ENCODE measurements around the gene IPO11. TPM values are rescaled to one million over a fixed set of nuclear protein-coding genes. Genes with fewer than 3 reads are reported as not detected.
A peak's percentile ranks its signal among the peaks of the same experiment; 100 is the strongest.

IPO11 gene
- total and polyA plus RNA-seq, 7 experiments from 2014 or later: 5.9 to 29.0 (median 23.2) TPM

GRCh38 chr5:62584391-62584790 is 171.8 kb downstream of the IPO11 start:
- no peak overlapping the region for H3K4me3 ChIP-seq (ENCODE audit: low read length)
- Mint-ChIP-seq H3K27ac (peak overlapping the region in 2 of 9 donors; percentile 0 to 3), H3K36me3 (peaks cover 8 to 41% (median 26%) of the 10 kb centered on the region in 5 donors), H3K27me3 (no peaks in the 10 kb centered on the region), H3K9me3 (peaks cover 0 to 3% (median 0%) of the 10 kb centered on the region in 11 donors), H3K4me1 (peaks cover 16 to 60% (median 43%) of the 10 kb centered on the region in 7 donors), H3K4me3 (no peak overlapping the region)
- intact Hi-C loops (cut with micrococcal nuclease): no loop called here
- H3K36me3 ChIP-seq (ENCODE audit: control insufficient read depth in 2 of 3, insufficient read depth in 3 of 3, low read length in 3 of 3): no peaks in the 10 kb centered on the region
- H3K4me1 ChIP-seq (ENCODE audit: control insufficient read depth in 2 of 2, insufficient read depth in 2 of 2, low read length in 2 of 2): peaks cover 0 to 5% of the 10 kb centered on the region in 2 donors
- H3K27me3 ChIP-seq (ENCODE audit: control insufficient read depth in 2 of 2, insufficient read depth in 2 of 2, low read length in 2 of 2): no peaks in the 10 kb centered on the region
- no peak overlapping the region for H3K27ac ChIP-seq (ENCODE audit: low read depth, low read length)
- POLR2A ChIA-PET: no interaction called here
- DNase-seq: no peak
- no peak for ATAC-seq
- H3K9me3 ChIP-seq (ENCODE audit: control insufficient read depth in 2 of 3, low read length in 3 of 3): no peaks in the 10 kb centered on the region
- CTCF ChIA-PET: no interaction called here

- DNase-seq: no peak
- Mint-ChIP-seq H3K36me3 (peaks cover 9 to 41% (median 29%) of the 10 kb centered on the region in 5 donors), H3K27ac (peak overlapping the region in 3 of 9 donors; percentile 0 to 7 (median 3)), H3K4me3 (peak overlapping the region in 4 of 10 donors; percentile 4 to 53 (median 26)), H3K4me1 (peaks cover 16 to 53% (median 35%) of the 10 kb centered on the region in 7 donors), H3K27me3 (no peaks in the 10 kb centered on the region), H3K9me3 (peaks cover 0 to 4% (median 0%) of the 10 kb centered on the region in 11 donors)
- ATAC-seq: no peak
- Histone ChIP-seq H3K4me1 (ENCODE audit: control insufficient read depth in 2 of 2, insufficient read depth in 2 of 2, low read length in 2 of 2) (peaks cover 0 to 5% of the 10 kb centered on the region in 2 donors), H3K27ac (ENCODE audit: low read depth, low read length) (no peak overlapping the region), H3K4me3 (ENCODE audit: low read length) (no peak overlapping the region), H3K27me3 (ENCODE audit: control insufficient read depth in 2 of 2, insufficient read depth in 2 of 2, low read length in 2 of 2) (no peaks in the 10 kb centered on the region), H3K36me3 (ENCODE audit: control insufficient read depth in 2 of 3, insufficient read depth in 3 of 3, low read length in 3 of 3) (no peaks in the 10 kb centered on the region), H3K9me3 (ENCODE audit: control insufficient read depth in 2 of 3, low read length in 3 of 3) (no peaks in the 10 kb centered on the region)
- CTCF ChIA-PET: no interaction called here
- POLR2A ChIA-PET: no interaction called here
- intact Hi-C loops (cut with micrococcal nuclease): no loop called here
Measured at GRCh38 chr5:62585306-62585705, 172.7 kb downstream of the IPO11 start.

GRCh38 chr5:62585751-62586150 is 173.2 kb downstream of the IPO11 start:
- H3K4me3 ChIP-seq (ENCODE audit: low read length): no peak overlapping the region
- Mint-ChIP-seq H3K36me3 (peaks cover 9 to 39% (median 26%) of the 10 kb centered on the region in 5 donors), H3K4me1 (peaks cover 16 to 48% (median 33%) of the 10 kb centered on the region in 7 donors), H3K4me3 (peak overlapping the region in 4 of 10 donors; percentile 4 to 53 (median 26)), H3K9me3 (peaks cover 0 to 4% (median 0%) of the 10 kb centered on the region in 11 donors), H3K27me3 (no peaks in the 10 kb centered on the region), H3K27ac (peak overlapping the region in 2 of 9 donors; percentile 0 to 7)
- ATAC-seq (no peak), DNase-seq (no peak)
- ChIA-PET POLR2A (no interaction called here), CTCF (no interaction called here)
- peaks cover 0 to 5% of the 10 kb centered on the region in 2 donors for H3K4me1 ChIP-seq (ENCODE audit: control insufficient read depth in 2 of 2, insufficient read depth in 2 of 2, low read length in 2 of 2)
- intact Hi-C loops (cut with micrococcal nuclease): no loop called here
- H3K9me3 ChIP-seq (ENCODE audit: control insufficient read depth in 2 of 3, low read length in 3 of 3): no peaks in the 10 kb centered on the region
- H3K27ac ChIP-seq (ENCODE audit: low read depth, low read length): no peak overlapping the region
- no peaks in the 10 kb centered on the region for H3K36me3 ChIP-seq (ENCODE audit: control insufficient read depth in 2 of 3, insufficient read depth in 3 of 3, low read length in 3 of 3)
- H3K27me3 ChIP-seq (ENCODE audit: control insufficient read depth in 2 of 2, insufficient read depth in 2 of 2, low read length in 2 of 2): no peaks in the 10 kb centered on the region

DNA sequence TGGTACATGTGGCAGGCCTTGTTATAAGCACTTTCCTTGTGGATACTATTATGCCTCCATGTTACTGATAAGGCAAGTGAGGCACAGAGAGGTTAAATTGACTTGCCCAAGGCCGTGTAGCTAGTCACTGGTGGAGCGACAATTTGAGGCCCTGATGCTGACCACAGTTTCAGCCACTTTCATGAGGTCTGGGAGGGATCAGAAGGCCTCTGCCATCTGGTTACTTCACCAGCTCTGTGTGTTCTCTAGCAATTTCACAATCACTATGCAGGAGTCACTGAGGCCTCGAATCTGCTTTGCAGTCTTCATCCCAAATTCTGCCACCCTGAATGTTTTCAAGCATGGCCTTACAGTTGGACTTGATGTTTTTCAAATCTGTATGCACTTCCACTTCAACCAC is 175.2 kb downstream of the IPO11 start:
- Histone ChIP-seq H3K4me3 (ENCODE audit: low read length) (no peak overlapping the region), H3K27ac (ENCODE audit: low read depth, low read length) (no peak overlapping the region), H3K9me3 (ENCODE audit: control insufficient read depth in 2 of 3, low read length in 3 of 3) (no peaks in the 10 kb centered on the region), H3K36me3 (ENCODE audit: control insufficient read depth in 2 of 3, insufficient read depth in 3 of 3, low read length in 3 of 3) (peaks cover 0 to 10% (median 0%) of the 10 kb centered on the region in 3 experiments), H3K4me1 (ENCODE audit: control insufficient read depth in 2 of 2, insufficient read depth in 2 of 2, low read length in 2 of 2) (peaks cover 0 to 5% of the 10 kb centered on the region in 2 donors), H3K27me3 (ENCODE audit: control insufficient read depth in 2 of 2, insufficient read depth in 2 of 2, low read length in 2 of 2) (no peaks in the 10 kb centered on the region)
- ChIA-PET POLR2A (no interaction called here), CTCF (no interaction called here)
- Mint-ChIP-seq H3K27ac (no peak overlapping the region), H3K36me3 (peaks cover 10 to 47% (median 35%) of the 10 kb centered on the region in 5 donors), H3K9me3 (peaks cover 0 to 4% (median 0%) of the 10 kb centered on the region in 11 donors), H3K4me3 (no peak overlapping the region), H3K4me1 (peaks cover 13 to 33% (median 22%) of the 10 kb centered on the region in 7 donors), H3K27me3 (no peaks in the 10 kb centered on the region)
- ATAC-seq (no peak), DNase-seq (no peak)
- intact Hi-C loops (cut with micrococcal nuclease): no loop called here

GRCh38 chr5:62588668-62589067 is 176.1 kb downstream of the IPO11 start:
- Histone ChIP-seq H3K9me3 (ENCODE audit: control insufficient read depth in 2 of 3, low read length in 3 of 3) (no peaks in the 10 kb centered on the region), H3K4me1 (ENCODE audit: control insufficient read depth in 2 of 2, insufficient read depth in 2 of 2, low read length in 2 of 2) (peaks cover 0 to 5% of the 10 kb centered on the region in 2 donors), H3K4me3 (ENCODE audit: low read length) (no peak overlapping the region), H3K27ac (ENCODE audit: low read depth, low read length) (no peak overlapping the region), H3K36me3 (ENCODE audit: control insufficient read depth in 2 of 3, insufficient read depth in 3 of 3, low read length in 3 of 3) (peaks cover 0 to 10% (median 0%) of the 10 kb centered on the region in 3 experiments), H3K27me3 (ENCODE audit: control insufficient read depth in 2 of 2, insufficient read depth in 2 of 2, low read length in 2 of 2) (no peaks in the 10 kb centered on the region)
- DNase-seq (no peak), ATAC-seq (no peak)
- POLR2A ChIA-PET: no interaction called here
- Mint-ChIP-seq H3K4me3 (no peak overlapping the region), H3K27ac (peak overlapping the region in 1 of 9 donors; percentile 4), H3K4me1 (peaks cover 13 to 38% (median 28%) of the 10 kb centered on the region in 7 donors), H3K27me3 (no peaks in the 10 kb centered on the region), H3K36me3 (peaks cover 17 to 50% (median 42%) of the 10 kb centered on the region in 5 donors), H3K9me3 (peaks cover 0 to 6% (median 0%) of the 10 kb centered on the region in 11 donors)
- CTCF ChIA-PET: no interaction called here
- intact Hi-C loops (cut with micrococcal nuclease): no loop called here

GRCh38 chr5:62589504-62589903 is 176.9 kb downstream of the IPO11 start:
- no peak overlapping the region for H3K27ac ChIP-seq (ENCODE audit: low read depth, low read length)
- H3K36me3 Mint-ChIP-seq: peaks cover 17 to 52% (median 42%) of the 10 kb centered on the region in 5 donors
- H3K9me3 Mint-ChIP-seq: peaks cover 0 to 6% (median 0%) of the 10 kb centered on the region in 11 donors
- H3K4me1 Mint-ChIP-seq: peaks cover 13 to 30% (median 22%) of the 10 kb centered on the region in 7 donors
- intact Hi-C loops (cut with micrococcal nuclease): no loop called here
- ChIA-PET POLR2A (no interaction called here), CTCF (no interaction called here)
- no peaks in the 10 kb centered on the region for H3K9me3 ChIP-seq (ENCODE audit: control insufficient read depth in 2 of 3, low read length in 3 of 3)
- H3K4me1 ChIP-seq (ENCODE audit: control insufficient read depth in 2 of 2, insufficient read depth in 2 of 2, low read length in 2 of 2): peaks cover 0 to 5% of the 10 kb centered on the region in 2 donors
- DNase-seq: no peak
- H3K27ac Mint-ChIP-seq: peak overlapping the region in 1 of 9 donors; percentile 7
- no peaks in the 10 kb centered on the region for H3K27me3 ChIP-seq (ENCODE audit: control insufficient read depth in 2 of 2, insufficient read depth in 2 of 2, low read length in 2 of 2)
- no peak overlapping the region for H3K4me3 ChIP-seq (ENCODE audit: low read length)
- H3K4me3 Mint-ChIP-seq: no peak overlapping the region
- no peaks in the 10 kb centered on the region for H3K27me3 Mint-ChIP-seq
- peaks cover 0 to 10% (median 0%) of the 10 kb centered on the region in 3 experiments for H3K36me3 ChIP-seq (ENCODE audit: control insufficient read depth in 2 of 3, insufficient read depth in 3 of 3, low read length in 3 of 3)
- no peak for ATAC-seq

GRCh38 chr5:62590387-62590786 is 177.8 kb downstream of the IPO11 start:
- intact Hi-C loops (cut with micrococcal nuclease): no loop called here
- no peak for DNase-seq
- H3K36me3 ChIP-seq (ENCODE audit: control insufficient read depth in 2 of 3, insufficient read depth in 3 of 3, low read length in 3 of 3): peaks cover 0 to 10% (median 0%) of the 10 kb centered on the region in 3 experiments
- Mint-ChIP-seq H3K4me3 (no peak overlapping the region), H3K27ac (no peak overlapping the region), H3K27me3 (no peaks in the 10 kb centered on the region), H3K9me3 (peaks cover 0 to 6% (median 0%) of the 10 kb centered on the region in 11 donors), H3K36me3 (peaks cover 17 to 57% (median 41%) of the 10 kb centered on the region in 5 donors), H3K4me1 (peaks cover 5 to 22% (median 16%) of the 10 kb centered on the region in 7 donors)
- H3K4me3 ChIP-seq (ENCODE audit: low read length): no peak overlapping the region
- no peak for ATAC-seq
- no peaks in the 10 kb centered on the region for H3K4me1 ChIP-seq (ENCODE audit: control insufficient read depth in 2 of 2, insufficient read depth in 2 of 2, low read length in 2 of 2)
- CTCF ChIA-PET: no interaction called here
- H3K27me3 ChIP-seq (ENCODE audit: control insufficient read depth in 2 of 2, insufficient read depth in 2 of 2, low read length in 2 of 2): no peaks in the 10 kb centered on the region
- POLR2A ChIA-PET: no interaction called here
- no peak overlapping the region for H3K27ac ChIP-seq (ENCODE audit: low read depth, low read length)
- H3K9me3 ChIP-seq (ENCODE audit: control insufficient read depth in 2 of 3, low read length in 3 of 3): no peaks in the 10 kb centered on the region
